ENCODE measurements around the gene EFNB3.

EFNB3 gene

DNA sequence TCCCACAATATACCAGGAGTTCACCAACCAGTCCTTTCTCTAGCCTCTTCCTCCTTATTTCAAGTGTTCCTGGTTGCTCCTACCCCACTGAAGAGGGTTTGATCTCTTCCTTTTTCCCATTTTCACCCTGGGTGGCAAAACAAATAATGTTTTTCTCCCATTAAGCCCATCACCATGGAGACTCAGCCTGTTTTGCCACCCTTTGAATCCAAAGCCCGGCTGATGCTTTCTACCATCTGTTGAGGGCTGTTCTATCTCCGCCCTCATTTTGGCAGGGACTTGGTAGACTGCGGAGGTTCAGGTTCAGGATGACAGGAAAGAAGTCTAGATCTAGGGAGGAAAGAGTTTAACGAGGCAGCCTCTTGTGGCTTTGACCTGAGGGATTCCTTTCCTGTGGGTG, 15.1 kb downstream of the EFNB3 start:
- DNase-seq = no peak

DNA sequence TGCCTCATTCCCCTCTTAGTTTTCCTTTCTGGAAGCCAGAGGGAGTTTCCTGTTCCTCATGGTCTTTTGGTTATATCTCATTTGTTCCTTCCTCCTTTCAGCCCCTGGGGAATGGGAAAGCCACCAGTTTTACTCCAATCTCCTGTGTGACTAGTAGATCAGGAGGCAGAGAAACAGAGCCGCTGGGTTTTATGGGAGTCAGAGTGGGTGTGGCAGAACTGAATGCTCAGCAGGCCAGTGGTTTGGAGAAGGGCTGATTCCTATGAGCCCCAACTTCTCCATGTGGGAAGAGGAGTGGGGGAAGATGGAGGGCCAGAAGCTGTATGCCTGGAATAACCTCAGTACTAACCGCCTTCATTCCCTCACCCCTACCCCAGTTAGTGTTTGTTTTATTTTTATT, 16.6 kb downstream of the EFNB3 start:
- DNase-seq = no peak

GRCh38 chr17:7727886-7728285, 22.9 kb downstream of the EFNB3 start:
- no peak for DNase-seq

DNA sequence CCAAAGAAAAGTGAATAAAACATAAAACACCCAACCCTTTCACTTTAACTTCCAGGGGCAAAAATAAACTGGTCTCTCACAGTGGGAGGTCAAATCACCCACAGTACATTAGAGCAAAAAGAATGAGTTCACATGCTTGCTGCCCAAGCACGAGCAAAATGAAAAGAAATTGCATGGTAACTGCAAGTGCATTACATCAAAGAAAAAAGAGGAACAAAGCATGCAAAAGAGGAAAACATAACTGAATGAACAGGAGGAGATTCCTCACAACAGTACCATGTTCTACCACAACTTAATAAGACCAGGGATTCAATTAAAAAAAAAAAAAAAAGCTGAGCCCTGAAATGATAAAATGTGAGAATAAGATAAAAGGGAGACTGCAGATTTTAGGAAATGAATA, 24.8 kb downstream of the EFNB3 start:
- DNase-seq = no peak

GRCh38 chr17:7732981-7733539, 28.1 kb downstream of the EFNB3 start:
- no peak for DNase-seq

GRCh38 chr17:7737601-7738000, 32.6 kb downstream of the EFNB3 start:
- no peak for DNase-seq

DNA sequence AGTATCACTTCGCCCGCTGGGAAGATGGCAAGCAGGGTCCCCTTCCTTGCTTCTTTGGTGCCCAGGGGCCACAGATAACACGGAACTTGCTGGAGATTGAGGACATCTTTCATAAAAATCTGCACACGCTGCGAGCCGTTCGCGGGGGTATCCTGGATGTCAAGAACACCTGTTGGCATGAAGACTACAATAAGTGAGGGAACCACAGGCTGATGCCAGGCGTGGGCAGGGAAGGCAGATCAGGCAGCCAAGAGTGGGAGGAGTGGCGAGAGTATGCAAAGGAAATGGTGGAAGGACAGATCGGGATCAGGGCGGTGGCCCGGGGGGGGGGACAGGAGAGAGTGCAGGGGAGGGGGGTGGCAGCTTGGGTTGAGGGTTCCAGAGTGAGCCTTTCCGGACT, 34.7 kb downstream of the EFNB3 start:
- no peak for DNase-seq

DNA sequence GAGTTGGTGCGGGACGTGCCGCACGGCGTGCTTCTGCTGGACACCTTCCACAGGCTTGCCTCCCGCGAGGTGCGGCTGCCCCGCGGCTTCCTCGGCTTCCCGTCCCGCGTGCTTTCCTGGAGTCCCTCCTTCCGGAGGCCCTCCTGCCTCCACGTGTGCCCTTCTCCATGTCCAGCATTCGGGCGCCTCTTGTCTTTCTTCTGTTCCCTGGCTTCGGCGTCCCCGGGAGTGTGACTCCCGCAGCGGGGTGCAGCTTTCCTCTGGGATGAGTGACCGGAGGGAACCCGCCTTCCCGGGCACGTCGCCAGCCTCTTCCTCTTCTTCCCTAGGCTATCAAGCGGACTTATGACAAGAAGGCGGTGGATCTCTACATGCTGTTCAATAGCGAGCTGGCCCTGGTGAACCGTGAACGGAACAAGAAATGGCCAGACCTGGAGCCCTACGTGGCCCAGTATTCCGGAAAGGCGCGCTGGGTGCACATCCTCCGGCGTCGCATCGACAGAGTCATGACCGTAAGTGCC, 35.5 kb downstream of the EFNB3 start:
- DNase-seq = no peak

GRCh38 chr17:7742729-7743128, 37.7 kb downstream of the EFNB3 start:
- DNase-seq = no peak

- DNase-seq = no peak
Measured at GRCh38 chr17:7744416-7744815, 39.4 kb downstream of the EFNB3 start.

DNA sequence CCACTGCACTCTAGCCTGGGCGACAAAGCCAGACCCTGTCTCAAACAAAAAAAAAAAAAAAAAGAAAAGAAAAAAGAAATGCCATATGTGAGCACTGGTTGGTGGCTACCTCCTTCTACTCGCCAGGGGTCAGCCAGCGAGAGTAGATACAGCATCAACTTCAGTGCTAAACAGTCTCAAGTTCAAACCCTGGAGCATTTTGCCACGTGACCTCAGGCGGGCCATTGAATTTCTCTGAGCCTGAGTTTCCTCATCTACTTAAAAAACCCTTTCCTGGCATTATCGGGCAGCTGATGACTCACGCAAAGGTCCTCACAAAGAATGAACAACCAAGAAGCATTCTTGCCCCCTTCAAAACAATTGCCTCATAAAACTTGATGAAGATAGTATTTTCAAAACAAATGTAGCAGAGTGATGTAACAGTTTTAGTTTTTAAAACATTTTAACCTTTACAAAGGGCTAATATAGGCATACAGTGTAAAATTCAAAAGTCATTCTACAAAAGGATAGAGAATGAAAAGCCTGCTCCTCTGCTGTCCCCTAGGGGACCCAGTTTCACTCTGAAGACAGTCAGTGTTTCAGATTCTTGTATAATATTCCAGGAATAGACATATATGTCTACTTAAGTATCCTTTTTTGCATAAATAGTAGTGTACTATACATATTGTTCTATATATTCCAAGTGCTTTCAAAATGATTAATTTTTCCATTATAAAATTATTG, 40.9 kb downstream of the EFNB3 start:
- DNase-seq = no peak

DNA sequence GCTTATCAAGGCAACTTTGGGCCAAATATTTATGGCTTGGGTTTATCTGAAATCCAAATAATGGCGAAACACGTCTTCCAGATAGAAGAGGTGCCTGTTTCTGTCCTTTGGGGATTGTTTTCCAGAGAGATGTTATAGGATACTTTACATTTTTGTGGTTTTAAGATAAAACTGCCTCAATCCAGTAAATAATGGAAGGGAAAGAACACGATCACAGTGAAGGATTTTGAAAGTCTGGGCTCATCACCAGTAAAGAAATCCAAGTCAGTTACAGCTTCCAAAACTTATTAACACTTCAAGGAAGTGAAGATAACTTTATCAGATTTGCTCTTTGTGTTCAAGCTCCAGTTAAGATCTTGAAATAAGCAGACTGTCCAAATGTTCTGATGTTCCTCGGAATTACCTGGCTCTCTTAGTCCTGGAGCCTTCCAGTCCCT, 42.7 kb downstream of the EFNB3 start:
- DNase-seq = no peak

DNA sequence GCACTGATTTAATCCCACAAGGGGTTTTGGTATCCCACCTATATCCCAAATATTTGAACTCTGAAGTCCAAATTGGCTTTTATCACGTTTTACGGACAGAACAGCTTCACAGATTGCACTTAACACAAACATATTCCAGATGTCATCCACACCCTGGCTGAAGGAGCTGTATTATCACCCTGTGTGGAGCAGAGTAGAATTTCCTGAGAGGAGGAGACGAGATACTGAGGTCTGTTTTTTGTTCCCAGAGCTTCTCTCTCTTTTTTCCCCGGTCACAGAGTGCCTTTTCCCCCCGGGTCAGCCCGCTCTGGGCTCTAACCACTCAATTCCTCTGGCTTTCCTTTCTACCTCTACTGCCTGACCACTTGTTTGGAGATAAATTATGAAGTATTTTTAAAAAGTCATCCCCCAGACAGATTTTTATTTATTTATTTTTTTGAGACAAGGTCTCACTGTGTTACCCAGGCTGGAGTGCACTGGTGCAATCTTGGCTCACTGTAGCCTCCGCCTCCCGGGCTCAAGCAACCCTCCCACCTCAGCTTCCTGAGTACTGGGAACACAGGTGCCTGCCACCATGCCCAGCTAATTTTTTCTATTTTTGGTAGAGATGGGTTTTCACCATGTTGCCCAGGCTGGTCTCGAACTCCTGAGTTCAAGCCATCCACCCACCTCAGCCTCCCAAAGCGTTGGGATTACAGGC, 43.2 kb downstream of the EFNB3 start:
- no peak for DNase-seq

GRCh38 chr17:7750321-7750821, 45.4 kb downstream of the EFNB3 start:
- DNase-seq = no peak

- DNase-seq = no peak
Measured at GRCh38 chr17:7754656-7755055, 49.7 kb downstream of the EFNB3 start.

DNA sequence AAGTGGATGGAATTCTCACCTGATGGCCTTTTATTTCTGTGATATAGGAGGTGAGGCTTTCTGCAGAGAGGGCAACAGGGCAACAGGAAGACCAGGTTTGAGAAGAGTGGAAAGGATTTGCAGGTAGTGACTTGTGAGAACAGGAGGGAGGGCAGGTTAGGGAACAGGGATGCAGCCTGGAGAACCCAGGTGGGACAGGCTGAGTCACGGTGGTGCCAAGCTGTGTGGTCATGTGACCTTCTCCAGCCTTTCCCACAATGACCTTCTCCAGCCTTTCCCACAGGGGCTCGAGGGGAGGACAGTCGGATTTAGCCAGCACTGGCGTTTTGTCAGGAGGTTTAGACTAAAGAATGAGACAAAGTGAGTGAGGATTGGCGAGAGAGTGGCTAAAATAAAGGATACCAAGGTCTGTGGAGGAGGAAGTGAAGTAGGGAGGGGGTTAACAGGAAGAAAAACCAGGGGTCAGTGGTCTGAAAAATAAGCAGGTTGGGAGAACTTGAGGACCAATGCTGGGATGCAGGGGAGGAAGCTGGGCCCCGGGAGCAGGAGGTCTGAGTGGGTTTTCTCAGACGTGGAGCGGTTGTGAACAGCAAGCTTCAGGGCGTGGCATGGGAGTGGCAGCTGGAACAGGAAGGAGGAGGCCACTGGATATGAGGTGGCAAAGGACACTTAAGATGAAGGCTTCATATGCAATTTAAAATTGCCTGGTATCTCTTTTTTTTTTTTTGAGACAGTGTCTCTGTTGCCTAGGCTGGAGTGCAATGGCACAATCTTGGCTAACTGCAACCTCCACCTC, 50.3 kb downstream of the EFNB3 start:
- DNase-seq = no peak

- DNase-seq = no peak
Measured at GRCh38 chr17:7756968-7757367, 52.0 kb downstream of the EFNB3 start.
